GM12878 (cell line): ENCODE data around the gene CETN1. TPM values are rescaled to one million over a fixed set of nuclear protein-coding genes. Genes with fewer than 3 reads are reported as not detected.

Experiments
- ATAC-seq: fragments of 200-7000 bp; cut with Tn5 transposase; 3 replicates; pipeline ENCODE4 v1.9.1; 2020; ENCODE audit warnings: mild to moderate bottlenecking, moderate library complexity
- BruUV-seq: library from RNA; stranded (reverse); fragments of 400-500 nt; replicated peaks from 2 replicates; lab custom pipeline; 2021; lab: Mats Ljungman, UMichigan
- CTCF ChIA-PET: fragments of 300-600 bp; sonication (Branson Sonifier 250); formaldehyde crosslinking; extraction: SDS; loops from one replicate; lab custom pipeline; 2021; ENCODE audit warnings: inconsistent platforms; lab: Yijun Ruan, JAX
- POLR2A ChIA-PET: fragments of 350-600 bp; formaldehyde crosslinking; extraction: SDS; loops from one replicate; lab custom pipeline; 2021; ENCODE audit warnings: inconsistent platforms; lab: Charles Lee
- RAD21 ChIA-PET: fragments of 300-600 bp; sonication (Branson Sonifier 250); formaldehyde crosslinking; loops from one replicate; lab custom pipeline; 2023; ENCODE audit warnings: antibody characterized with exemption; ENCODE audit not compliant: unreplicated experiment; lab: Charles Lee
- SMC1A ChIA-PET: fragments of 300-600 bp; sonication (Branson Sonifier 250); formaldehyde crosslinking; loops from one replicate; lab custom pipeline; 2023; ENCODE audit not compliant: unreplicated experiment, uncharacterized antibody; lab: Charles Lee
- DNase-seq: peaks from one replicate; pipeline ENCODE4 v3.0.0-alpha.2; 2011; ENCODE audit warnings: low read depth, low spot score
- FAIRE-seq: peaks from 3 replicates; lab custom pipeline; 2011; peaks lifted over from hg19 to GRCh38; lab: Jason Lieb, UNC
- H2AFZ ChIP-seq: 2 replicates; pipeline ENCODE4 v1.6.0; 2011; ENCODE audit warnings: low read depth, low read length, control low read depth; ENCODE audit not compliant: control insufficient read depth
- H3K27ac ChIP-seq: 2 replicates; pipeline ENCODE4 v1.5.1; 2011; ENCODE audit warnings: control low read depth; ENCODE audit not compliant: control insufficient read depth, insufficient read depth
- H3K27me3 ChIP-seq, 2 experiments: replicated peaks in 1 of 2; 2 replicates each; pipeline versions ENCODE4 v1.6.0 to v1.6.1; 2011; ENCODE audit warnings: low read length in 1 of 2; ENCODE audit not compliant: control insufficient read depth in 2 of 2, insufficient read depth in 2 of 2
- H3K36me3 ChIP-seq, 2 experiments: 2 replicates each; pipeline ENCODE4 v1.5.1; 2011; ENCODE audit warnings: low read length in 1 of 2; ENCODE audit not compliant: control insufficient read depth in 2 of 2, insufficient read depth in 2 of 2
- H3K4me1 ChIP-seq: 2 replicates; pipeline ENCODE4 v1.6.1; 2011; ENCODE audit warnings: mild to moderate bottlenecking, low read length, moderate library complexity, mixed read lengths; ENCODE audit not compliant: control insufficient read depth, insufficient read depth
- H3K4me2 ChIP-seq: 2 replicates; pipeline ENCODE4 v1.6.0; 2011; ENCODE audit warnings: control low read depth; ENCODE audit not compliant: control insufficient read depth, insufficient read depth
- H3K4me3 ChIP-seq: fragments of 200-600 bp; sonication (generic); 2 replicates; pipeline ENCODE4 v1.5.1; 2016
- H3K79me2 ChIP-seq: 2 replicates; pipeline ENCODE4 v1.6.0; 2011; ENCODE audit warnings: low read length; ENCODE audit not compliant: control insufficient read depth, insufficient read depth
- H3K9ac ChIP-seq: 2 replicates; pipeline ENCODE4 v1.8.0; 2011; ENCODE audit warnings: low read length, control low read depth, mixed read lengths; ENCODE audit not compliant: control insufficient read depth, insufficient read depth
- H3K9me3 ChIP-seq: replicated peaks from 3 replicates; pipeline ENCODE4 v1.5.1; 2011; ENCODE audit warnings: mild to moderate bottlenecking, low read length; ENCODE audit not compliant: control insufficient read depth, insufficient read depth
- H4K20me1 ChIP-seq: 2 replicates; pipeline ENCODE4 v1.6.0; 2011; ENCODE audit not compliant: control insufficient read depth, insufficient read depth
- CHD2 ChIP-seq: IDR thresholded peaks from 2 replicates; pipeline ENCODE4 v1.6.1; 2011; ENCODE audit warnings: low read depth, low read length, improper control_type of control experiment, borderline replicate concordance
- EED ChIP-seq: sonication (generic); IDR thresholded peaks from 2 replicates; pipeline ENCODE4 v1.6.1; 2016; ENCODE audit warnings: antibody characterized with exemption, low read depth
- EGR1 ChIP-seq, 2 experiments: IDR thresholded peaks; 1 replicate in 1 of 2; 2 replicates in 1 of 2; pipeline ENCODE4 v1.6.1; 2011 to 2012; ENCODE audit warnings: low read depth in 2 of 2, low read length in 2 of 2, borderline replicate concordance in 1 of 2, mild to moderate bottlenecking in 1 of 2, moderate library complexity in 1 of 2
- MTA3 ChIP-seq: IDR thresholded peaks from 2 replicates; pipeline ENCODE4 v1.6.1; 2012; ENCODE audit warnings: low read length, inconsistent platforms, borderline replicate concordance
- NFIC ChIP-seq: IDR thresholded peaks from 2 replicates; pipeline ENCODE4 v1.6.1; 2012; ENCODE audit warnings: low read depth, mild to moderate bottlenecking, inconsistent platforms, low read length, moderate library complexity
- ZBED1 ChIP-seq: IDR thresholded peaks from 2 replicates; pipeline ENCODE4 v1.6.1; 2016; ENCODE audit warnings: borderline replicate concordance
- ZNF384 ChIP-seq: IDR thresholded peaks from 2 replicates; pipeline ENCODE4 v1.6.1; 2012; ENCODE audit warnings: low read depth, mild to moderate bottlenecking, low read length, improper control_type of control experiment, borderline replicate concordance
- WGBS: methylation state at CpG from one replicate; pipeline ENCODE4 v1.1.6; 2016; ENCODE audit warnings: low lambda C conversion rate; ENCODE audit not compliant: insufficient replicate concordance, insufficient coverage; ENCODE audit errors: missing lambda C conversion rate; 5-methylcytosine and 5-hydroxymethylcytosine counted together
- in situ Hi-C: fragments of 300-500 bp; cut with MboI; formaldehyde crosslinking; loops from 9 replicates; pipeline ENCODE4 v1.14.3; 2018; ENCODE audit warnings: mixed read lengths
- intact Hi-C: fragments of 100-400 bp; cut with micrococcal nuclease; formaldehyde crosslinking; loops from one replicate; pipeline ENCODE4 v1.14.2; 2022; ENCODE audit not compliant: unreplicated experiment
- polyA plus RNA-seq, 11 experiments: library from polyadenylated mRNA; depleted of rRNA in 4 of 11; unstranded in 6 of 11; stranded (reverse) in 5 of 11; fragments of >200 nt; fragmentation: Nextera tagmentation in 4 of 11; fragmentation: Illumina TruSeq in 1 of 11; extraction: Ambion mirVana in 4 of 11; extraction: Trizol in 1 of 11; gene quantifications; 1 replicate in 1 of 11; 2 replicates in 10 of 11; pipeline versions ENCODE4 v1.2.1 to v1.2.3, GENCODE V29; 2011 to 2016; ENCODE audit warnings: inconsistent platforms in 2 of 11, missing spikeins in 2 of 11, low read depth in 1 of 11
- total RNA-seq, 4 experiments: library from RNA; depleted of rRNA in 3 of 4; stranded (reverse); fragments of >200 nt in 3 of 4; fragmentation: Illumina TruSeq in 1 of 4; extraction: Trizol in 1 of 4; gene quantifications; 2 replicates each; pipeline versions ENCODE4 v1.2.1 to v1.2.3, GENCODE V29; 2013 to 2021
- TF ChIP-seq, protein P1 (sequence below): fragments of 450-650 bp; IDR thresholded peaks from 2 replicates; pipeline ENCODE4 v1.6.1; 2018; ENCODE audit warnings: borderline replicate concordance, mild to moderate bottlenecking; ENCODE audit not compliant: partially characterized antibody

CETN1 gene
- total and polyA plus RNA-seq, 10 of the 15 experiments (the other 5 are each of a cell fraction or from before 2014, with no cell fraction given), result not detected

- SMC1A ChIA-PET, result no interaction called here
- no peaks in the 10 kb centered on the region for H3K79me2 ChIP-seq
- H3K27me3 ChIP-seq, result no peaks in the 10 kb centered on the region
- in situ Hi-C loops, result loop anchor here (10.0 kb wide), 1 partner anchor 326 kb away; no protein-coding TSS in a partner anchor
- H3K4me1 ChIP-seq, result no peaks in the 10 kb centered on the region
- RAD21 ChIA-PET, result no interaction called here
- H3K4me2 ChIP-seq, result no peak overlapping the region
- H3K9me3 ChIP-seq, result no peaks in the 10 kb centered on the region
- no peak for DNase-seq
- POLR2A ChIA-PET, result interaction anchor here (0.6 kb wide), 1 partner anchor 257 kb away, joined by 3 read pairs; no protein-coding TSS in a partner anchor
- no peak for FAIRE-seq
- H3K9ac ChIP-seq, result no peak overlapping the region
- intact Hi-C loops, result no loop called here
- H3K4me3 ChIP-seq, result no peak overlapping the region
- no peak for ATAC-seq
- CTCF ChIA-PET, result no interaction called here
- no peak for TF ChIP-seq EGR1 (IDR thresholded peaks at IDR 0.05; ENCODE audit: borderline replicate concordance in 1 of 2, low read depth in 2 of 2, low read length in 2 of 2)
- no peak overlapping the region for H3K27ac ChIP-seq
- no peaks in the 10 kb centered on the region for H3K36me3 ChIP-seq
- no TSS peak for BruUV-seq
- no peak overlapping the region for H2AFZ ChIP-seq
- WGBS, result 56% methylated on average over 15 of the region's 15 CpGs
- no peaks in the 10 kb centered on the region for H4K20me1 ChIP-seq
These were observed 30.2 kb downstream of the CETN1 start for GRCh38 chr18:610214-610928.

- in situ Hi-C loops, result loop anchor here (10.0 kb wide), 1 partner anchor 327 kb away; no protein-coding TSS in a partner anchor
- Histone ChIP-seq H3K4me1 (no peaks in the 10 kb centered on the region), H3K9me3 (no peaks in the 10 kb centered on the region), H3K27ac (no peak overlapping the region), H2AFZ (no peak overlapping the region), H3K79me2 (no peaks in the 10 kb centered on the region), H3K4me2 (no peak overlapping the region), H4K20me1 (no peaks in the 10 kb centered on the region), H3K36me3 (no peaks in the 10 kb centered on the region), H3K27me3 (no peaks in the 10 kb centered on the region), H3K9ac (no peak overlapping the region), H3K4me3 (no peak overlapping the region)
- ChIA-PET SMC1A (no interaction called here), CTCF (interaction anchor here (1.1 kb wide), 1 partner anchor 10 kb away, joined by 3 read pairs; no protein-coding TSS in a partner anchor), POLR2A (no interaction called here), RAD21 (no interaction called here)
- DNase-seq, result no peak
- BruUV-seq, result no TSS peak
- intact Hi-C loops, result no loop called here
- WGBS, result 57% methylated on average over 7 of the region's 7 CpGs
- no peak for ATAC-seq
- FAIRE-seq, result no peak
- TF ChIP-seq, protein P1, sequence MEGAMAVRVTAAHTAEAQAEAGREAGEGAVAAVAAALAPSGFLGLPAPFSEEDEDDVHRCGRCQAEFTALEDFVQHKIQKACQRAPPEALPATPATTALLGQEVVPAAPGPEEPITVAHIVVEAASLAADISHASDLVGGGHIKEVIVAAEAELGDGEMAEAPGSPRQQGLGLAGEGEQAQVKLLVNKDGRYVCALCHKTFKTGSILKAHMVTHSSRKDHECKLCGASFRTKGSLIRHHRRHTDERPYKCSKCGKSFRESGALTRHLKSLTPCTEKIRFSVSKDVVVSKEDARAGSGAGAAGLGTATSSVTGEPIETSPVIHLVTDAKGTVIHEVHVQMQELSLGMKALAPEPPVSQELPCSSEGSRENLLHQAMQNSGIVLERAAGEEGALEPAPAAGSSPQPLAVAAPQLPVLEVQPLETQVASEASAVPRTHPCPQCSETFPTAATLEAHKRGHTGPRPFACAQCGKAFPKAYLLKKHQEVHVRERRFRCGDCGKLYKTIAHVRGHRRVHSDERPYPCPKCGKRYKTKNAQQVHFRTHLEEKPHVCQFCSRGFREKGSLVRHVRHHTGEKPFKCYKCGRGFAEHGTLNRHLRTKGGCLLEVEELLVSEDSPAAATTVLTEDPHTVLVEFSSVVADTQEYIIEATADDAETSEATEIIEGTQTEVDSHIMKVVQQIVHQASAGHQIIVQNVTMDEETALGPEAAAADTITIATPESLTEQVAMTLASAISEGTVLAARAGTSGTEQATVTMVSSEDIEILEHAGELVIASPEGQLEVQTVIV, result no peak
- TF ChIP-seq CHD2, result no peak
- TF ChIP-seq ZNF384, result no peak
- no peak for TF ChIP-seq NFIC
- TF ChIP-seq MTA3, result no peak
- TF ChIP-seq EED, result no peak
- no peak for TF ChIP-seq ZBED1
These were observed 32.0 kb downstream of the CETN1 start for GRCh38 chr18:612156-612555.
